K562 (cell line): ENCODE measurements around the gene UBL3. TPM values are rescaled to one million over a fixed set of nuclear protein-coding genes. Genes with fewer than 3 reads are reported as not detected.

ENCODE experiments used
- CHD1 ChIP-seq: fragments of 200-600 bp; sonication (generic); IDR thresholded peaks from one replicate; pipeline ENCODE4 v1.6.1; 2012; ENCODE audit warnings: mild to moderate bottlenecking, moderate library complexity, low read length, inconsistent platforms
- HMGXB4 ChIP-seq: sonication (generic); formaldehyde crosslinking; IDR thresholded peaks from 2 replicates; pipeline ENCODE4 v1.8.1; 2023; ENCODE audit warnings: mild to moderate bottlenecking, missing genetic modification reagents
- MEF2A ChIP-seq: IDR thresholded peaks from 2 replicates; pipeline ENCODE4 v1.6.1; 2011; ENCODE audit warnings: low read depth, mild to moderate bottlenecking, low read length, moderate library complexity; ENCODE audit not compliant: control insufficient read depth
- MGA ChIP-seq: fragments of 450-650 bp; IDR thresholded peaks from 2 replicates; pipeline ENCODE4 v1.6.1; 2016; ENCODE audit warnings: mild to moderate bottlenecking, moderate library complexity
- NFYB ChIP-seq: IDR thresholded peaks from 2 replicates; pipeline ENCODE4 v1.6.1; 2011; ENCODE audit warnings: mild to moderate bottlenecking, moderate library complexity; ENCODE audit not compliant: insufficient read length; ENCODE audit errors: extremely low read depth
- PREB ChIP-seq: sonication (generic); formaldehyde crosslinking; IDR thresholded peaks from 2 replicates; pipeline ENCODE4 v1.8.1; 2023; ENCODE audit warnings: mild to moderate bottlenecking, missing genetic modification reagents
- SMAD3 ChIP-seq: fragments of 450-650 bp; formaldehyde crosslinking; conservative IDR thresholded peaks from 2 replicates; pipeline ENCODE4 v1.4.0; 2020; ENCODE audit warnings: mild to moderate bottlenecking
- UBTF ChIP-seq, 2 experiments: IDR thresholded peaks; 2 replicates each; pipeline ENCODE4 v1.6.1; 2012; ENCODE audit warnings: improper control_type of control experiment in 2 of 2, low read depth in 2 of 2, low read length in 2 of 2, borderline replicate concordance in 1 of 2
- ZC3H8 ChIP-seq: fragments of 450-650 bp; IDR thresholded peaks from 2 replicates; pipeline ENCODE4 v1.6.1; 2017
- ZNF316 ChIP-seq: fragments of 450-650 bp; IDR thresholded peaks from 2 replicates; pipeline ENCODE4 v1.6.1; 2016
- polyA plus RNA-seq, 8 experiments: library from polyadenylated mRNA; depleted of rRNA in 4 of 8; stranded (reverse) in 5 of 8; unstranded in 3 of 8; fragments of >200 nt; fragmentation: Nextera tagmentation in 2 of 8; fragmentation: Illumina TruSeq in 1 of 8; extraction: Ambion mirVana in 2 of 8; extraction: Trizol in 1 of 8; gene quantifications; 2 replicates each; pipeline versions ENCODE4 v1.2.1 to v1.2.3, GENCODE V29; 2011 to 2014; ENCODE audit warnings: inconsistent platforms in 1 of 8, missing spikeins in 1 of 8
- total RNA-seq, 7 experiments: library from RNA; depleted of rRNA in 6 of 7; stranded (reverse); fragments of >200 nt in 6 of 7; fragmentation: Illumina TruSeq in 2 of 7; extraction: Trizol in 2 of 7; gene quantifications; 2 replicates each; pipeline versions ENCODE4 v1.2.1 to v1.2.3, GENCODE V29; 2011 to 2021; ENCODE audit warnings: low replicate concordance in 1 of 7

Gene UBL3
- total and polyA plus RNA-seq, 9 of the 15 experiments (the other 6 are each of a cell fraction or from before 2014, with no cell fraction given): 0.64 to 2.4 (median 1.8) TPM

GRCh38 chr13:29849731-29850212, 645 bp downstream of the UBL3 start (continued):
- TF ChIP-seq MEF2A (no peak), MGA (peak; percentile 80), NFYB (no peak), UBTF (IDR thresholded peaks at IDR 0.05; ENCODE audit: borderline replicate concordance in 1 of 2, low read depth in 2 of 2, low read length in 2 of 2) (peak in 1 of 2 experiments; percentile 50; a peak in 2 of 4 replicates), ZNF316 (no peak), PREB (CRISPR knock-in tag) (no peak), ZC3H8 (no peak), HMGXB4 (no peak), SMAD3 (no peak), CHD1 (peak; percentile 79)
